GM13977 (cell line): ENCODE data around the gene AEN.

Source experiments
- DNase-seq: peaks from one replicate; pipeline ENCODE4 v3.0.0; 2012; ENCODE audit warnings: low spot score
- CTCF ChIP-seq: IDR thresholded peaks from 2 replicates; pipeline ENCODE4 v1.5.1; 2012; ENCODE audit warnings: mild to moderate bottlenecking, control low read depth; ENCODE audit not compliant: insufficient read depth; ENCODE audit errors: extremely low read depth, missing control alignments
- in situ Hi-C: fragments of 300-500 bp; cut with MboI; formaldehyde crosslinking; loops from one replicate; pipeline ENCODE4 v1.12.0; 2022; ENCODE audit warnings: low sequenced_read_pairs, low pct_unique_long_range_greater_than_20kb, mixed read lengths, inconsistent platforms; ENCODE audit not compliant: unreplicated experiment

The AEN gene

GRCh38 chr15:88649286-88649733 lies 28.2 kb downstream of the AEN start:
- no peak for TF ChIP-seq CTCF
- DNase-seq: peak; percentile 69
- in situ Hi-C loops: no loop called here

DNA sequence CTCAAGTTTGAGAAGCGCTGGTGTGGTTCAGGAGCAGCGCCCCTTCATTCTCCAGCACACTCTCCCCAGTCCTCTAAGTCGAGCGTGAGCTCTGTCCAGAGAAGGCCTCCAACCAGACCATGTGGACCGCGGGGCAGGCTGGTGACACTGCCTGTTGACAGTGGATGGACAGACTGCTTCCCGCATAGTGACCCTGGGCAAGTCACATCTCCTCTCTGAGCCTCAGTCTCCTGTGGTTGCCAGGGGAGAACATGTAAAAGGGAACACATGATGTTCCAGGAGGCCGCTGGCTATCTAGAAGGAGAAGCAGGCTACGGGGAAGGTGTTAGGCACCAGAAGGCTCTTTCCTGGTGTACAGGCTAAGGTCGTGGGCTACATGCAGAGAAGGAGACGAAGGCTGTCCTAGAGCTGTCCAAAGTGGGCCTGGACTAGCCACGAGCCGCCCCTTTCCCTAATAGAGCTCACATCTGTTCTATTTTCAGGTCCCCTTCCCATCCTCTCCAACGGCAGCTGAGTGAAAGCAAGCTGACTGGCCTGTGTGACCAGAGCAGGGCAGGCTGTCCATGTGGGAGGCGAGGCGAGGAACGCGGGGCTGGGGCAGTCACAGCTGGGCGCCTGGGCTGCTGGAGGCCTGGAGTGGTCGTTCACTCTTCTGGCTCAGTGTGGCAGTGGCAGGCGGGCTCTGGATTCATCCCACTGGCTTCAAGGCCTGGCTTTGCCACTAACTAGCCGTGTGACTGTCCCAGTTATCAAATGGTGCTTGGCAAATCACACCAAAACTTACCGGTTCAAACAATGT lies 28.8 kb downstream of the AEN start:
- no peak for DNase-seq
- in situ Hi-C loops: no loop called here
- no peak for TF ChIP-seq CTCF

- no peak for DNase-seq
- no peak for TF ChIP-seq CTCF
- in situ Hi-C loops: no loop called here
Measured at GRCh38 chr15:88650556-88650955, 29.4 kb downstream of the AEN start.

GRCh38 chr15:88651136-88651732 lies 30.1 kb downstream of the AEN start:
- in situ Hi-C loops: no loop called here
- TF ChIP-seq CTCF: no peak
- no peak for DNase-seq

- no peak for TF ChIP-seq CTCF
- in situ Hi-C loops: no loop called here
- DNase-seq: no peak
Measured at GRCh38 chr15:88651971-88652370, 30.8 kb downstream of the AEN start.

DNA sequence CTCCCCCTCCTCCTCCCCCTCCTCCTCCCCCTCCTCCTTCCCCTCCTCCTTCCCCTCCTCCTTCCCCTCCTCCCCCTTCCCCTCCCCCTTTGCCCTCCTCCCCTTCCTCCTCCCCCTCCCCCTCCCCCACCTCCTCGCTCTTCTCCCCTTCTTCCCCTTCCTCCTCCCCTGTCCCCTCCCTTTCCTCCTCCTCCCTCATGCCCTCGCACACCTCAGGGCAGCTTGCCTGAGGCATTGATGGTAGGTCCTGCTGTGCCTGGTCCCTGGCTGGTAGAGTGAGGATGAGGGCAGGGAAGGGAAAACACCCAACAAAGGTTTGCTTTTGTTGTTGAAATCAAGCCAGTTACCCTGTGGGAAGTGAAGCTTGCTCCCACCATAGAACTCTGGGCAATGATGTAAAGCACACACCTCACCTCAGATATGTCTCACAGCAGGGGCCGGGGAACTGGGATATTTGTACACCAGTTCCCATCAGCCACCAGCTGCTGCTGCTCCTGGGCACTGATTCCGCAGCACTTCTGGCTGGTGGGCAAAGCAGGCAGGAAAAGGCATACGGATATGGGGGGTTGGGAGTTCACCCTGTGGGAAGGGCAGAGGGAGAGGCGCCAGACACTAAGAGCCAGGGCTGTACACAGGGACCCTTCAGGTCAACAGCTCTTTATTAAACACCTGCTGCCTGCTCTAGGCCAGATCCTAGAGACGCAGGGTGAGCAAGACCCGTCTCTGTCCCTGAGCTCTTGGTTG lies 31.5 kb downstream of the AEN start:
- no peak for DNase-seq
- TF ChIP-seq CTCF: no peak
- in situ Hi-C loops: no loop called here
